Breast epithelium (tissue), 4 donors: ENCODE data around the gene TOR1AIP1. TPM values are rescaled to one million over a fixed set of nuclear protein-coding genes. Genes with fewer than 3 reads are reported as not detected.

Experiments
- DNase-seq, 2 donors: peaks; one replicate each; pipeline ENCODE4 v3.0.0-alpha.2; 2019; ENCODE audit warnings: low spot score in 2 of 2
- H3K27ac ChIP-seq, 2 donors: fragments of 200-600 bp; sonication (generic) in 1 of 2; one replicate each; pipeline ENCODE4 v1.5.1; 2016 to 2019; ENCODE audit warnings: mild to moderate bottlenecking in 1 of 2
- H3K27me3 ChIP-seq, 2 donors: fragments of 200-600 bp; sonication (generic) in 1 of 2; one replicate each; pipeline versions ENCODE4 v1.5.1 to v1.6.0; 2017 to 2019; ENCODE audit warnings: control low read depth in 1 of 2, mild to moderate bottlenecking in 1 of 2
- H3K36me3 ChIP-seq: fragments of 200-600 bp; one replicate; pipeline ENCODE4 v1.5.1; 2019
- H3K4me1 ChIP-seq, 2 donors: fragments of 200-600 bp; sonication (generic); one replicate each; pipeline ENCODE4 v1.5.1; 2016 to 2019; ENCODE audit warnings: control low read depth in 1 of 2
- H3K4me3 ChIP-seq, 3 donors: fragments of 200-600 bp; sonication (generic); 1 replicate in 2 of 3; 2 replicates in 1 of 3; pipeline ENCODE4 v1.5.1; 2016 to 2019; ENCODE audit warnings: mild to moderate bottlenecking in 3 of 3, moderate library complexity in 2 of 3
- H3K9me3 ChIP-seq, 2 donors: fragments of 200-600 bp; sonication (generic) in 1 of 2; one replicate each; pipeline ENCODE4 v1.5.1; 2016 to 2019; ENCODE audit warnings: control low read depth in 1 of 2
- CTCF ChIP-seq, 3 donors: fragments of 450-650 bp; IDR thresholded peaks; one replicate each; pipeline ENCODE4 v1.5.1; 2016 to 2017; ENCODE audit warnings: antibody characterized with exemption in 3 of 3, mild to moderate bottlenecking in 3 of 3, moderate library complexity in 3 of 3
- POLR2A ChIP-seq: fragments of 450-650 bp; IDR thresholded peaks from one replicate; pipeline ENCODE4 v1.6.1; 2016; ENCODE audit warnings: antibody characterized with exemption, mild to moderate bottlenecking, moderate library complexity
- POLR2AphosphoS5 ChIP-seq, 3 donors: sonication (generic); formaldehyde crosslinking; IDR thresholded peaks; one replicate each; pipeline ENCODE4 v1.6.1; 2017; ENCODE audit warnings: antibody characterized with exemption in 3 of 3
- intact Hi-C: fragments of 100-400 bp; cut with DNase I; formaldehyde crosslinking; loops from one replicate; pipeline ENCODE4 v1.15.1; 2023; ENCODE audit warnings: low total_unique reads
- total RNA-seq, 3 donors: library from RNA; depleted of rRNA; stranded (reverse); fragments of >200 nt; gene quantifications; one replicate each; pipeline ENCODE4 v1.1.0, GENCODE V29; 2016

TOR1AIP1 gene
- total RNA-seq, 3 donors from 2014 or later = 55.7 to 112 (median 90.9) TPM

- Histone ChIP-seq H3K4me3 (no peak overlapping the region), H3K36me3 (no peaks in the 10 kb centered on the region), H3K9me3 (no peaks in the 10 kb centered on the region), H3K4me1 (no peaks in the 10 kb centered on the region), H3K27me3 (no peaks in the 10 kb centered on the region), H3K27ac (no peak overlapping the region)
- intact Hi-C loops = no loop called here
- TF ChIP-seq POLR2AphosphoS5 (IDR thresholded peaks at IDR 0.05) = no peak
- TF ChIP-seq CTCF (IDR thresholded peaks at IDR 0.05) = no peak
- no peak for TF ChIP-seq POLR2A
- DNase-seq = no peak
These were observed 25.8 kb upstream of the TOR1AIP1 start for GRCh38 chr1:179856296-179856695.

DNA sequence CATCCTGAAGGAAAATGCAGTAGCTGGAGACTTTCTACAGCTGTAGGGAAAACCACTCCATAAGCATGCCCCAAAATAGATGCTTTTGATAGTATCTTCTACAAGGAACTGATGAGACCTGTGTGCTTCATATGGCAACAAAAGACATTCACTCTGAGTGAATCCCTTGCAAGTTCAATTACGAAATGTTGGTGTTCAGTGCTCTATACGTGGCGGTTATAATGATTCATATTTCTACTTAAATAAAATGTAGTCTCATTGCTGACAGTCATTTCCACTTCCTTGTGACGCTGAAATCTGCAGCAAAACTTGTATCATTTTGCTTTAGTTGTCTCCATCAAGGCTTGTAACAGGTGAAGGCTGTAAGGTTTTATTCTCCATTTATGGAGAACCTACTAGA lies 25.1 kb upstream of the TOR1AIP1 start:
- no peak for DNase-seq
- TF ChIP-seq POLR2AphosphoS5 (IDR thresholded peaks at IDR 0.05) = no peak
- no peak for TF ChIP-seq CTCF (IDR thresholded peaks at IDR 0.05)
- TF ChIP-seq POLR2A = no peak

GRCh38 chr1:179860652-179861051 lies 21.4 kb upstream of the TOR1AIP1 start:
- no peak overlapping the region for H3K27ac ChIP-seq
- no peak overlapping the region for H3K4me3 ChIP-seq
- DNase-seq = no peak
- no peaks in the 10 kb centered on the region for H3K36me3 ChIP-seq
- no peaks in the 10 kb centered on the region for H3K27me3 ChIP-seq
- no peaks in the 10 kb centered on the region for H3K4me1 ChIP-seq
- no peak for TF ChIP-seq CTCF (IDR thresholded peaks at IDR 0.05)
- no peak for TF ChIP-seq POLR2AphosphoS5 (IDR thresholded peaks at IDR 0.05)
- no peak for TF ChIP-seq POLR2A
- intact Hi-C loops = no loop called here
- H3K9me3 ChIP-seq = no peaks in the 10 kb centered on the region

More for the DNA sequence above, 25.1 kb upstream of the TOR1AIP1 start:
- Histone ChIP-seq H3K36me3 (no peaks in the 10 kb centered on the region), H3K27me3 (no peaks in the 10 kb centered on the region), H3K4me1 (no peaks in the 10 kb centered on the region), H3K9me3 (no peaks in the 10 kb centered on the region), H3K4me3 (no peak overlapping the region), H3K27ac (no peak overlapping the region)
- intact Hi-C loops = no loop called here

DNA sequence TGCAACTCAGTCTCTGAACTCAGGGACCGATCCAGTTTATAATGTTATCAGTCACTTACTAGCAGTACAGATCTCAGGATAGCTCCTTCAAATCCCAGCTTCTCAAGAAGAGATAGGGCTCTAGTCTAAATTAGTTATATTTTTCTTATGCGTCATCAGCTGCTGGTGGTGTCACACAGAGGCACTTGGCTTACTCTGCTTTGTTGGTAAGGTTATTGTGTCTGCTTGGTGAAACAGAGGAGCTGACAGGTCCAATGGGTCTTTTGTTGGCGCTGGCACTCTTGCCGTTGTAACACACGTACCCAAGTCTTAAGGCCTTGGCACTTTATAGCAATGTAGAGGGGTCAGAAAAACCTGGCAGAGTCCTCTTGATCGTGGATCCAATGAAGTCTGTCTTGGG lies 16.7 kb upstream of the TOR1AIP1 start:
- Histone ChIP-seq H3K9me3 (no peaks in the 10 kb centered on the region), H3K4me3 (no peak overlapping the region), H3K27ac (no peak overlapping the region), H3K27me3 (no peaks in the 10 kb centered on the region), H3K4me1 (no peaks in the 10 kb centered on the region), H3K36me3 (no peaks in the 10 kb centered on the region)
- intact Hi-C loops = no loop called here
- no peak for TF ChIP-seq POLR2A
- TF ChIP-seq POLR2AphosphoS5 (IDR thresholded peaks at IDR 0.05) = no peak
- no peak for TF ChIP-seq CTCF (IDR thresholded peaks at IDR 0.05)
- DNase-seq = no peak

DNA sequence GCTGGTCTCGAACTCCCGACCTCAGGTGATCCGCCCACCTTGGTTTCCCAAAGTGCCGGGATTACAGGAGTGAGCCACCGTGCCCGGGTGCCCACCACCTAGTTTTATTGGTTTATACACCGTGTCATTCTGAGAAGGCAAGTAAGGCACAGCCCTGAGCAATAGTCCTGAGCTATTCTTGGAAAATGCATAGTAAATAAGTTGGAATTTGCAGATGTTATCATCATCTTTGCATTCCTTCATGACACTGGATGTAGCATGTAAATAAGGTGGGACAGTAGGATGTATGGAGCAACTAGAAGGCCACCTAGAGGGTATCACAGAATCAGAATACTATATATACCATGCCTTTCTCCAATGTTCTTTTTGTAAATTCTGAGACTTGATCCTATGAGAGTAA lies 15.5 kb upstream of the TOR1AIP1 start:
- no peak overlapping the region for H3K27ac ChIP-seq
- no peaks in the 10 kb centered on the region for H3K4me1 ChIP-seq
- H3K9me3 ChIP-seq = no peaks in the 10 kb centered on the region
- no peaks in the 10 kb centered on the region for H3K27me3 ChIP-seq
- H3K4me3 ChIP-seq = no peak overlapping the region
- intact Hi-C loops = no loop called here
- no peaks in the 10 kb centered on the region for H3K36me3 ChIP-seq
- TF ChIP-seq POLR2AphosphoS5 (IDR thresholded peaks at IDR 0.05) (no peak), CTCF (IDR thresholded peaks at IDR 0.05) (no peak), POLR2A (no peak)
- DNase-seq = no peak
